ENCODE data around the gene SOX11. TPM values are rescaled to one million over a fixed set of nuclear protein-coding genes. Genes with fewer than 3 reads are reported as not detected.

The SOX11 gene
- total RNA-seq, 1 donor from 2014 or later: 19.2 TPM

DNA sequence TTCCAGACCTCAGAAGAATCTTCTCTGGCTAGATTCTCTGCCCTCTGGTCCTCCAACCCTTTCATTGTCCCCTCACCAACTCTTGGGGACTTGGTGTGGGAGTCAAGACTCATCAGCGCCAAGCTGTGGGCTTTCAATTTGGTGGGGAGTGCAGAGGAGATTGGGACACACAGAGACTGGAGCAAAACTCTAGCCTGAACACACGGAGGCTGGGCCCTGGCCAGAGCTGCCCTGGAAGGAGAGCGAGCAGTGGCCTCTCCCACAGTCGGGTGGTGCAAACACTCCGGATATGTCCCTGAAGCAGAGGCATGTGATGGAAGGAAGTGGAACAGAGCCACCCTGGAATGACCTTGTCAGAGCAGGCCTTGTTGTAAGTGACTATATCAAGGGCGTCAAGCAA, 8.7 kb upstream of the SOX11 start:
- no peaks in the 10 kb centered on the region for H3K27me3 ChIP-seq (ENCODE audit: insufficient read depth, low read length)
- Mint-ChIP-seq H3K4me1 (ENCODE audit: low read depth, unreplicated experiment) (no peaks in the 10 kb centered on the region), H3K4me3 (ENCODE audit: unreplicated experiment) (no peak overlapping the region), H3K27me3 (ENCODE audit: low read depth, unreplicated experiment) (peaks cover 4% of the 10 kb centered on the region), H3K27ac (ENCODE audit: unreplicated experiment) (no peak overlapping the region), H3K9me3 (ENCODE audit: unreplicated experiment) (peaks cover 5% of the 10 kb centered on the region), H3K36me3 (ENCODE audit: low read depth, unreplicated experiment) (no peaks in the 10 kb centered on the region)
- TF ChIP-seq, protein P1, sequence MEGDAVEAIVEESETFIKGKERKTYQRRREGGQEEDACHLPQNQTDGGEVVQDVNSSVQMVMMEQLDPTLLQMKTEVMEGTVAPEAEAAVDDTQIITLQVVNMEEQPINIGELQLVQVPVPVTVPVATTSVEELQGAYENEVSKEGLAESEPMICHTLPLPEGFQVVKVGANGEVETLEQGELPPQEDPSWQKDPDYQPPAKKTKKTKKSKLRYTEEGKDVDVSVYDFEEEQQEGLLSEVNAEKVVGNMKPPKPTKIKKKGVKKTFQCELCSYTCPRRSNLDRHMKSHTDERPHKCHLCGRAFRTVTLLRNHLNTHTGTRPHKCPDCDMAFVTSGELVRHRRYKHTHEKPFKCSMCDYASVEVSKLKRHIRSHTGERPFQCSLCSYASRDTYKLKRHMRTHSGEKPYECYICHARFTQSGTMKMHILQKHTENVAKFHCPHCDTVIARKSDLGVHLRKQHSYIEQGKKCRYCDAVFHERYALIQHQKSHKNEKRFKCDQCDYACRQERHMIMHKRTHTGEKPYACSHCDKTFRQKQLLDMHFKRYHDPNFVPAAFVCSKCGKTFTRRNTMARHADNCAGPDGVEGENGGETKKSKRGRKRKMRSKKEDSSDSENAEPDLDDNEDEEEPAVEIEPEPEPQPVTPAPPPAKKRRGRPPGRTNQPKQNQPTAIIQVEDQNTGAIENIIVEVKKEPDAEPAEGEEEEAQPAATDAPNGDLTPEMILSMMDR (IDR thresholded peaks at IDR 0.05; ENCODE audit: insufficient read depth, low read depth, low read length): no peak
- no peak for TF ChIP-seq EZH2 (IDR thresholded peaks at IDR 0.05; ENCODE audit: insufficient read depth, low read length)
- H3K36me3 ChIP-seq (ENCODE audit: insufficient read depth, low read length): no peaks in the 10 kb centered on the region
- H3K4me3 ChIP-seq (ENCODE audit: insufficient read depth, low read depth, low read length): no peak overlapping the region
- H3K4me2 ChIP-seq (ENCODE audit: low read length): no peak overlapping the region
- no peaks in the 10 kb centered on the region for H3K9me3 ChIP-seq (ENCODE audit: insufficient read depth, low read depth, low read length)
- no peaks in the 10 kb centered on the region for H3K4me1 ChIP-seq (ENCODE audit: insufficient read depth, low read length)
- H4K20me1 ChIP-seq (ENCODE audit: insufficient read depth, low read length): no peaks in the 10 kb centered on the region
- FAIRE-seq: no peak
- H3K9ac ChIP-seq (ENCODE audit: low read length): no peak overlapping the region
- no peak overlapping the region for H3K27ac ChIP-seq (ENCODE audit: low read depth, low read length)
- H3K79me2 ChIP-seq (ENCODE audit: insufficient read depth, low read length): no peaks in the 10 kb centered on the region
- no peak overlapping the region for H2AFZ ChIP-seq (ENCODE audit: low read depth, low read length)
- DNase-seq (ENCODE audit: low read depth): no peak

DNA sequence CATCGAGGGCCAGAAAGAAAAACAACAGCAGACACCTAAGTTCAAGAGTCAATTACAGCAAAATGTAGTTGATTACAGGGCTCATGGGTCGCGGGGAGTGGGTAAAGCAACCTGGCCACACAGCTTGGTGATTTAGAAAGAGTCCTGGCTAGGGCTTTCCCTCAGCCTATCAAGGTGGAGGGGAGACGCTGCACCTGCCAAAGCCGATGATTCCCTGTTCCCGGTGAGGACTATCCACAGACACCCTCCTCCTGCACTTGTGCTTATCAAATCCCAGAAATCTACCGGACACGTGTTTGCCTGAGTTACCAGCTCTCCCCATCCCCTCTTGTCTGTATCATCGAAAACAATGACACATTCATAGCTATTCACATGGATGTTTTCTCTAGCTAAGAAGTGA, 7.0 kb upstream of the SOX11 start:
- Histone ChIP-seq H3K4me1 (ENCODE audit: insufficient read depth, low read length) (no peaks in the 10 kb centered on the region), H3K9ac (ENCODE audit: low read length) (no peak overlapping the region), H3K4me2 (ENCODE audit: low read length) (no peak overlapping the region), H3K27me3 (ENCODE audit: insufficient read depth, low read length) (no peaks in the 10 kb centered on the region), H3K36me3 (ENCODE audit: insufficient read depth, low read length) (no peaks in the 10 kb centered on the region), H4K20me1 (ENCODE audit: insufficient read depth, low read length) (no peaks in the 10 kb centered on the region), H3K27ac (ENCODE audit: low read depth, low read length) (no peak overlapping the region), H3K9me3 (ENCODE audit: insufficient read depth, low read depth, low read length) (no peaks in the 10 kb centered on the region), H3K79me2 (ENCODE audit: insufficient read depth, low read length) (no peaks in the 10 kb centered on the region), H3K4me3 (ENCODE audit: insufficient read depth, low read depth, low read length) (no peak overlapping the region), H2AFZ (ENCODE audit: low read depth, low read length) (no peak overlapping the region)
- no peak overlapping the region for H3K4me3 Mint-ChIP-seq (ENCODE audit: unreplicated experiment)
- DNase-seq (ENCODE audit: low read depth): no peak
- no peak overlapping the region for H3K27ac Mint-ChIP-seq (ENCODE audit: unreplicated experiment)
- H3K4me1 Mint-ChIP-seq (ENCODE audit: low read depth, unreplicated experiment): peaks cover 5% of the 10 kb centered on the region
- H3K36me3 Mint-ChIP-seq (ENCODE audit: low read depth, unreplicated experiment): no peaks in the 10 kb centered on the region
- peaks cover 5% of the 10 kb centered on the region for H3K9me3 Mint-ChIP-seq (ENCODE audit: unreplicated experiment)
- TF ChIP-seq, protein P1 (IDR thresholded peaks at IDR 0.05; ENCODE audit: insufficient read depth, low read depth, low read length): no peak
- TF ChIP-seq EZH2 (IDR thresholded peaks at IDR 0.05; ENCODE audit: insufficient read depth, low read length): no peak
- H3K27me3 Mint-ChIP-seq (ENCODE audit: low read depth, unreplicated experiment): peaks cover 4% of the 10 kb centered on the region
- no peak for FAIRE-seq

DNA sequence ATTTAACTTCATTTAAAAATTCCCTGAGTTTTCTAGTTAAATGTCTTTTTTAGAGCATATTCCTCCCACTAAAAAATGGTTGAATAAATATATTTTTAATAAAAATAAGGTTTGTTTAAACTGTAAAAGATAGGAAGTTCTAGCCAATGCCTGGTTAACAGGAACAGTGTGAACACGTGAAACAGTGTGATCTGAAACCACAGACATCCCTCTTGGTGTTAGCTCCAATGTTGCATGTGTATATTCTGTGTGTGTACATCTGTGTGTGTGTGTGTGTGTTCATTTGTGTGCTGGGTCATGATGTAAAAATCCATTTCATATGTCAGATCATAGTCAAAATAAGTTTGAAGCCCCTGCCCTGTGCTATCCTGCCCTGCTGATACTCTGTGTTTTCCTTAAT, 6.1 kb upstream of the SOX11 start:
- no peak for TF ChIP-seq EZH2 (IDR thresholded peaks at IDR 0.05; ENCODE audit: insufficient read depth, low read length)
- TF ChIP-seq, protein P1 (IDR thresholded peaks at IDR 0.05; ENCODE audit: insufficient read depth, low read depth, low read length): no peak
- no peaks in the 10 kb centered on the region for H3K79me2 ChIP-seq (ENCODE audit: insufficient read depth, low read length)
- H3K4me2 ChIP-seq (ENCODE audit: low read length): no peak overlapping the region
- Mint-ChIP-seq H3K36me3 (ENCODE audit: low read depth, unreplicated experiment) (no peaks in the 10 kb centered on the region), H3K4me3 (ENCODE audit: unreplicated experiment) (no peak overlapping the region), H3K27me3 (ENCODE audit: low read depth, unreplicated experiment) (peaks cover 4% of the 10 kb centered on the region), H3K27ac (ENCODE audit: unreplicated experiment) (no peak overlapping the region), H3K4me1 (ENCODE audit: low read depth, unreplicated experiment) (peaks cover 6% of the 10 kb centered on the region), H3K9me3 (ENCODE audit: unreplicated experiment) (peaks cover 5% of the 10 kb centered on the region)
- DNase-seq (ENCODE audit: low read depth) (no peak), FAIRE-seq (no peak)
- no peaks in the 10 kb centered on the region for H4K20me1 ChIP-seq (ENCODE audit: insufficient read depth, low read length)
- H3K27ac ChIP-seq (ENCODE audit: low read depth, low read length): no peak overlapping the region
- H3K4me1 ChIP-seq (ENCODE audit: insufficient read depth, low read length): no peaks in the 10 kb centered on the region
- H3K27me3 ChIP-seq (ENCODE audit: insufficient read depth, low read length): no peaks in the 10 kb centered on the region
- no peak overlapping the region for H3K9ac ChIP-seq (ENCODE audit: low read length)
- H3K4me3 ChIP-seq (ENCODE audit: insufficient read depth, low read depth, low read length): no peak overlapping the region
- no peak overlapping the region for H2AFZ ChIP-seq (ENCODE audit: low read depth, low read length)
- no peaks in the 10 kb centered on the region for H3K9me3 ChIP-seq (ENCODE audit: insufficient read depth, low read depth, low read length)
- no peaks in the 10 kb centered on the region for H3K36me3 ChIP-seq (ENCODE audit: insufficient read depth, low read length)
